Measurements from ENCODE around the gene EMILIN3.

The EMILIN3 gene

GRCh38 chr20:41366546-41367392 lies at the start of gene EMILIN3:
TSS of gene EMILIN3 (minus strand) at chr20:41366818. CDS start at chr20:41366634, 184 bp downstream.
- DNase-seq, result no peak

- no peak for DNase-seq
These were observed 48.6 kb upstream of the EMILIN3 start for GRCh38 chr20:41415191-41415590.

GRCh38 chr20:41413169-41413568 lies 46.6 kb upstream of the EMILIN3 start:
- no peak for DNase-seq

GRCh38 chr20:41412324-41413120 lies 45.9 kb upstream of the EMILIN3 start:
- no peak for DNase-seq

GRCh38 chr20:41411391-41411847 lies 44.8 kb upstream of the EMILIN3 start:
- DNase-seq, result no peak

- no peak for DNase-seq
These were observed 42.4 kb upstream of the EMILIN3 start for GRCh38 chr20:41408986-41409385.

GRCh38 chr20:41408156-41408794 lies 41.7 kb upstream of the EMILIN3 start:
- DNase-seq, result no peak

- DNase-seq, result no peak
These were observed 41.0 kb upstream of the EMILIN3 start for GRCh38 chr20:41407607-41408006.

GRCh38 chr20:41406896-41407444 lies 40.4 kb upstream of the EMILIN3 start:
- DNase-seq, result no peak

- no peak for DNase-seq
These were observed 39.7 kb upstream of the EMILIN3 start for GRCh38 chr20:41406353-41406752.

GRCh38 chr20:41405436-41405835 lies 38.8 kb upstream of the EMILIN3 start:
- DNase-seq, result no peak

GRCh38 chr20:41403604-41404003 lies 37.0 kb upstream of the EMILIN3 start:
- no peak for DNase-seq

GRCh38 chr20:41398408-41398807 lies 31.8 kb upstream of the EMILIN3 start:
- no peak for DNase-seq

GRCh38 chr20:41395667-41396664 lies 29.3 kb upstream of the EMILIN3 start:
- DNase-seq, result no peak

GRCh38 chr20:41394931-41395666 lies 28.5 kb upstream of the EMILIN3 start:
- no peak for DNase-seq

- DNase-seq, result no peak
These were observed 27.5 kb upstream of the EMILIN3 start for GRCh38 chr20:41394081-41394480.

- DNase-seq, result no peak
These were observed 27.1 kb upstream of the EMILIN3 start for GRCh38 chr20:41393705-41394066.

- no peak for DNase-seq
These were observed 26.5 kb upstream of the EMILIN3 start for GRCh38 chr20:41392871-41393704.

GRCh38 chr20:41392295-41392694 lies 25.7 kb upstream of the EMILIN3 start:
- no peak for DNase-seq

GRCh38 chr20:41391587-41392001 lies 25.0 kb upstream of the EMILIN3 start:
- DNase-seq, result no peak

Data from activated effector memory CD4-positive, alpha-beta T cell treated with anti-CD3 and anti-CD28 coated beads, Interleukin-2, amount 50 U/mL, for 16 hours (primary cell).